Kidney (tissue), 14 donors: ENCODE data around the gene GPR17. TPM values are rescaled to one million over a fixed set of nuclear protein-coding genes. Genes with fewer than 3 reads are reported as not detected.

Experiments
- DNase-seq, 5 donors: peaks; one replicate each; pipeline ENCODE4 v3.0.0-alpha.2; 2013 to 2020
- FAIRE-seq: peaks from 2 replicates; lab custom pipeline; 2012; peaks lifted over from hg19 to GRCh38; lab: Jason Lieb, UNC
- H3K27ac ChIP-seq, 2 donors: one replicate each; pipeline ENCODE4 v1.7.0; 2013; ENCODE audit warnings: low read depth in 2 of 2, low read length in 2 of 2, inconsistent platforms in 1 of 2
- H3K27me3 ChIP-seq: one replicate; pipeline ENCODE4 v1.7.1; 2013; ENCODE audit warnings: low read length, inconsistent platforms; ENCODE audit not compliant: control insufficient read depth, insufficient read depth
- H3K36me3 ChIP-seq, 3 donors: one replicate each; pipeline versions ENCODE4 v1.7.0 to v1.7.1; 2013; ENCODE audit warnings: low read length in 3 of 3, control low read depth in 1 of 3, inconsistent platforms in 1 of 3; ENCODE audit not compliant: insufficient read depth in 3 of 3, control insufficient read depth in 2 of 3
- H3K4me1 ChIP-seq, 3 donors: one replicate each; pipeline versions ENCODE4 v1.7.0 to v1.7.1; 2013; ENCODE audit warnings: low read length in 3 of 3, inconsistent platforms in 1 of 3, low read depth in 1 of 3; ENCODE audit not compliant: control insufficient read depth in 2 of 3, insufficient read depth in 2 of 3
- H3K4me3 ChIP-seq, 3 donors: one replicate each; pipeline versions ENCODE4 v1.7.0 to v1.8.1; 2013; ENCODE audit warnings: low read length in 3 of 3, control low read depth in 1 of 3, inconsistent platforms in 1 of 3
- H3K9ac ChIP-seq, 3 donors: one replicate each; pipeline versions ENCODE4 v1.7.0 to v1.7.1; 2013; ENCODE audit warnings: low read length in 3 of 3, control low read depth in 1 of 3, inconsistent platforms in 1 of 3
- H3K9me3 ChIP-seq, 3 donors: one replicate each; pipeline versions ENCODE4 v1.7.0 to v1.7.1; 2013; ENCODE audit warnings: low read length in 3 of 3, control low read depth in 1 of 3, inconsistent platforms in 1 of 3; ENCODE audit not compliant: control insufficient read depth in 2 of 3, insufficient read depth in 1 of 3
- intact Hi-C: fragments of 100-400 bp; cut with DNase I; formaldehyde crosslinking; loops from one replicate; pipeline ENCODE4 v1.11.1; 2022
- polyA plus RNA-seq: library from polyadenylated mRNA; stranded (reverse); fragments of 350-450 nt; fragmentation: Illumina TruSeq; extraction: RNeasy Lipid Tissue Mini Kit (QIAGEN cat#74804); gene quantifications from one replicate; pipeline ENCODE4 v1.2.3, GENCODE V29; 2014; ENCODE audit warnings: low read depth, low replicate concordance; ENCODE audit not compliant: insufficient read depth
- total RNA-seq: library from RNA; stranded (reverse); fragmentation: NEBNext Ultra II Directional; extraction: Animal tissue kit (Norgen Biotek cat#: 25700); gene quantifications from one replicate; pipeline ENCODE4 v1.2.1, GENCODE V29; 2021
- TF ChIP-seq, protein P1 (sequence below): IDR thresholded peaks from 3 replicates; pipeline ENCODE4 v1.5.1; 2012; ENCODE audit warnings: mild to moderate bottlenecking, moderate library complexity, borderline replicate concordance; ENCODE audit not compliant: insufficient read depth; ENCODE audit errors: extremely low read depth
- donor health status: control.
- donor health status: control.
- donor health status: control.
- donor health status: control.
- donor health status: control.
- donor health status: DM: yes; HTN: yes; CAD: no.
- donor health status: Normal renal cell carcinoma (clear cell type).

GPR17 gene
- total and polyA plus RNA-seq, 2 donors from 2014 or later, result 0.39 to 0.50 TPM

DNA sequence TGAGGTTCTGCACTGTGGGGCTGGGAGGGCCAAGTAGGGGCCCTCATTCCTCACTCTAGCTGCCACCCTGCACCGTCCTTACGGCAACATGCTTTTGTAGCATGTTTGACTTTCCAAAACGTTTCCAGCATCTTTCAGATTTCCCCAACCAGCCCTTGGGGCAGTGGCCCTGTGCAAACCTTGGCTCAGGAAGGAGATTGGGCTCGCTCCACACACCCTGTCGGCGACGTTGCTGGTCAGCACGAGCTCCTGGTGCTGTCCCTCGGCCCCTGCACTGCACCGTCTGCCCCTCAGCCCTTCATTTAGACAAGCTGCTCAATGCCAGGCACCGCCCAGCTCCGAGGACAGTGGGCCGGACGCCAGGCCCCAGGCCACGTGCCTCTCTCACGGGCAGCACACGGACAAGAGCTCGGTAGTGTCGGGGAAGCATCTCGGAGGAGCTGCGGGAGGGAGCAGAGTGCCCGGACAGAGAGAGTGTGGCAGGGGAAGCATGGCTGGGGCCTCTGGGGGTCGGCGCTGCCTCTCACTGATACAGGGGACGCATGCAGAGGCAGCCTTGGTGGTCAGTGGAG, 6.9 kb downstream of the GPR17 start:
- no peaks in the 10 kb centered on the region for H3K27me3 ChIP-seq
- FAIRE-seq, result no peak
- no peaks in the 10 kb centered on the region for H3K9me3 ChIP-seq
- DNase-seq, result peak in 1 of 5 donors; percentile 64
- peaks cover 0 to 21% (median 6%) of the 10 kb centered on the region in 3 donors for H3K4me1 ChIP-seq
- TF ChIP-seq, protein P1, sequence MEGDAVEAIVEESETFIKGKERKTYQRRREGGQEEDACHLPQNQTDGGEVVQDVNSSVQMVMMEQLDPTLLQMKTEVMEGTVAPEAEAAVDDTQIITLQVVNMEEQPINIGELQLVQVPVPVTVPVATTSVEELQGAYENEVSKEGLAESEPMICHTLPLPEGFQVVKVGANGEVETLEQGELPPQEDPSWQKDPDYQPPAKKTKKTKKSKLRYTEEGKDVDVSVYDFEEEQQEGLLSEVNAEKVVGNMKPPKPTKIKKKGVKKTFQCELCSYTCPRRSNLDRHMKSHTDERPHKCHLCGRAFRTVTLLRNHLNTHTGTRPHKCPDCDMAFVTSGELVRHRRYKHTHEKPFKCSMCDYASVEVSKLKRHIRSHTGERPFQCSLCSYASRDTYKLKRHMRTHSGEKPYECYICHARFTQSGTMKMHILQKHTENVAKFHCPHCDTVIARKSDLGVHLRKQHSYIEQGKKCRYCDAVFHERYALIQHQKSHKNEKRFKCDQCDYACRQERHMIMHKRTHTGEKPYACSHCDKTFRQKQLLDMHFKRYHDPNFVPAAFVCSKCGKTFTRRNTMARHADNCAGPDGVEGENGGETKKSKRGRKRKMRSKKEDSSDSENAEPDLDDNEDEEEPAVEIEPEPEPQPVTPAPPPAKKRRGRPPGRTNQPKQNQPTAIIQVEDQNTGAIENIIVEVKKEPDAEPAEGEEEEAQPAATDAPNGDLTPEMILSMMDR, result no peak
- intact Hi-C loops, result no loop called here
- H3K27ac ChIP-seq, result no peak overlapping the region
- H3K4me3 ChIP-seq, result no peak overlapping the region
- no peaks in the 10 kb centered on the region for H3K36me3 ChIP-seq
- H3K9ac ChIP-seq, result no peak overlapping the region

DNA sequence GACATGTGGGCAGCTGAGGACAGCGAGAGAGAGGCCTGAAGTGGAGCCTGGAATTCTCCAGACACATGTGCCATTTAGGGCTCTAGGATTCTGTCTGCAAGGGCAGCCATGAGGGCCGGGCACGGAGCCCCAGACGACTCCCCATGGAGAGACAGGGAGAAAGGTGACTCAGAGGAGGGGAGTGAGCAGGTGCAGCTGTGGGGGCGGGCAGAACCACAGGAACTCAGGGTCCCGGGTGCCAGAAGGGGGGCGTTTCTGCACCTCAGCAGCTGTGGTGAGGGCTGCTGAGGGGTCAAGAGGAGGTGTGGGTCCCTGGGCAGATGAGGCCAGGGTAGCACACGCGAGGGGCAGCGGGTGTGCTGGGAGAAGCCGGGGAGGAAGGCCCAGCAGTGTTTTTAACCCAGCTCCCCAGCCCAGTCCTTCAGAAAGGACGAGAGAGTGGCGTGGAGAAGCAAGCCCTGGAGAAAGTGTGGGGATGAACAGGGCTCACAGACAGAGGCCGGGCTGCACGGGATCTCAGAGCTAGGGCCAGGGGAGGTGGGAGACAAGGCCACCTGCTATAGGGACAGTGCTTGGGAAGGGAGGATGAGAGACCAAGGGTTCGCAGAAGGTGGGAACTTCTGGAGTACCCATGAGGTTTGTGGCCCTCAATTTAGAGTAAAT, 7.6 kb downstream of the GPR17 start:
- intact Hi-C loops, result no loop called here
- no peak overlapping the region for H3K27ac ChIP-seq
- peaks cover 0 to 21% (median 6%) of the 10 kb centered on the region in 3 donors for H3K4me1 ChIP-seq
- H3K4me3 ChIP-seq, result no peak overlapping the region
- H3K9me3 ChIP-seq, result no peaks in the 10 kb centered on the region
- H3K27me3 ChIP-seq, result no peaks in the 10 kb centered on the region
- FAIRE-seq (no peak), DNase-seq (peak in 1 of 5 donors; percentile 49)
- TF ChIP-seq, protein P1, result no peak
- H3K36me3 ChIP-seq, result no peaks in the 10 kb centered on the region
- no peak overlapping the region for H3K9ac ChIP-seq

DNA sequence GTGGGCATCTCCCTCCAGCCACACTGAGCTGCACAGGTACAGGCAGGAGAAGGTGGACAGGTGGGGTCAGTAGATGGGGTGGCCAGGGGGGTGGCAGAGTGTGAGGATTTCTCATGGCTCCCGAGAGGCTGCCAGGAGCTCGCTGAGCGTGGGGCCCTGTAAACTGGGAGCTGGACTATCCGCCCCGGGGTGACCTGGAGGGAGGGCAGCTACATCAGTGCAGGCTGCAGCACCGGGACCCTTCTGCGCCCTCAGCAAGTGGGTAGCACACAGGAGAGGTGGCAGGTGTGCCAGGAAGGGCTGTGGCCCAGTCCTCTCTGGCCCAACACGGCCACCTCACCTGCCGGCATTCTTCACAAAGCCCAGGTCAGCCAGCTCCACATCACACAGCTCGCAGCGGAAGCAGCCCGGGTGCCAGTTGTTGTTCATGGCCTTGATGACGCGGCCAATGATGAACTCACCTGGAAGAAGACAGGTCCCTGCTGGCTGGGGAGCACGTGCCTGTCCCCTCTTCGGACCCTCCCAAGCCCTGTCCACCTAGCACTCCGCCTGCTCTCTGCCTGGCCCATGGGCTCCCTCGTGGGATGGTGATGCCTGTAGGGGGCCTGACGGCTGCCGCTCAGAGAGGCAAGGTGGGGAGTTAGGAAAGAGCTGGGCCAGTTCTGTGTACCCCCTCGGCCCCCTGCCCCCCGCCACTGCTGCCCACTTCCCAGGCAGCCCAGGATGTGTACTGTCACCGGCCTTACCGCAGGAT, 8.3 kb downstream of the GPR17 start:
- H3K36me3 ChIP-seq, result no peaks in the 10 kb centered on the region
- peak in 1 of 5 donors; percentile 56 for DNase-seq
- H3K27ac ChIP-seq, result no peak overlapping the region
- no peak overlapping the region for H3K4me3 ChIP-seq
- no peaks in the 10 kb centered on the region for H3K27me3 ChIP-seq
- peaks cover 0 to 20% (median 4%) of the 10 kb centered on the region in 3 donors for H3K4me1 ChIP-seq
- TF ChIP-seq, protein P1, result no peak
- no peak for FAIRE-seq
- intact Hi-C loops, result no loop called here
- no peaks in the 10 kb centered on the region for H3K9me3 ChIP-seq
- H3K9ac ChIP-seq, result no peak overlapping the region
